Left colon (tissue), 2 donors: ENCODE results near the gene AMELX. TPM values are rescaled to one million over a fixed set of nuclear protein-coding genes. Genes with fewer than 3 reads are reported as not detected.

Source experiments
- microRNA-seq, 2 donors: library from miRNA; unstranded; fragments of <30 nt; microRNA quantifications; one replicate each; pipeline versions ENCODE4 v1.1.0 to v1.2.0, GENCODE V29; 2020
- total RNA-seq, 2 donors: library from RNA; stranded (reverse); fragmentation: NEBNext Ultra II Directional; extraction: Animal tissue kit (Norgen Biotek cat#: 25700); gene quantifications; one replicate each; pipeline ENCODE4 v1.2.1, GENCODE V29; 2021
- donor health status: DM: no; HTN: no; CAD: no.
- donor health status: DM: yes; HTN: yes; CAD: no.

AMELX gene
- total RNA-seq, 2 donors from 2014 or later = not detected

Small RNA genes within 50 kb of the gene (microRNA-seq; reads per million reads assigned to microRNA genes)
- 0 to 1.1 reads per million in 2 donors for gene MIR548AX

Other genes with a start within 250 kb of the AMELX start
- 10 to 100 TPM; 40.8 to 43.6 TPM for gene HCCS, start 182.1 kb upstream of the AMELX start, total RNA-seq